Vagina (tissue), 2 donors: ENCODE results near the gene EDC4. TPM values are rescaled to one million over a fixed set of nuclear protein-coding genes. Genes with fewer than 3 reads are reported as not detected.

ENCODE experiments used
- DNase-seq, 2 donors: peaks; one replicate each; pipeline ENCODE4 v3.0.0-alpha.2; 2017; ENCODE audit errors: extremely low spot score in 2 of 2
- H3K27ac ChIP-seq: fragments of 200-600 bp; sonication (generic); one replicate; pipeline ENCODE4 v1.5.1; 2019
- H3K27me3 ChIP-seq: fragments of 200-600 bp; sonication (generic); one replicate; pipeline ENCODE4 v1.5.1; 2019
- H3K36me3 ChIP-seq, 2 donors: fragments of 200-600 bp; sonication (generic); one replicate each; pipeline ENCODE4 v1.5.1; 2017 to 2019
- H3K4me1 ChIP-seq: fragments of 200-600 bp; sonication (generic); one replicate; pipeline ENCODE4 v1.5.1; 2019
- H3K4me3 ChIP-seq, 2 donors: fragments of 200-600 bp; sonication (generic); 1 replicate in 1 of 2; 2 replicates in 1 of 2; pipeline ENCODE4 v1.5.1; 2016 to 2019
- H3K9me3 ChIP-seq: fragments of 200-600 bp; sonication (generic); one replicate; pipeline ENCODE4 v1.5.1; 2019
- POLR2A ChIP-seq, 2 donors: fragments of 450-650 bp; IDR thresholded peaks; one replicate each; pipeline ENCODE4 v1.6.1; 2017; ENCODE audit warnings: antibody characterized with exemption in 2 of 2, mild to moderate bottlenecking in 2 of 2, moderate library complexity in 2 of 2
- POLR2AphosphoS5 ChIP-seq, 2 donors: sonication (generic); formaldehyde crosslinking; IDR thresholded peaks; one replicate each; pipeline ENCODE4 v1.9.0; 2017; ENCODE audit warnings: antibody characterized with exemption in 2 of 2, mild to moderate bottlenecking in 2 of 2, low read depth in 1 of 2; ENCODE audit not compliant: insufficient read depth in 1 of 2
- intact Hi-C: fragments of 100-400 bp; cut with DNase I; formaldehyde crosslinking; loops from one replicate; pipeline ENCODE4 v1.15.1; 2023
- total RNA-seq: library from RNA; depleted of rRNA; stranded (reverse); fragments of >200 nt; gene quantifications from one replicate; pipeline ENCODE4 v1.2.3, GENCODE V29; 2016
- TF ChIP-seq, protein P1 (sequence below), 3 experiments: fragments of 450-650 bp in 2 of 3; fragments of 200-600 bp in 1 of 3; sonication (generic) in 1 of 3; IDR thresholded peaks; one replicate each; pipeline ENCODE4 v1.5.1; 2017 to 2019; ENCODE audit warnings: antibody characterized with exemption in 3 of 3, mild to moderate bottlenecking in 2 of 3, moderate library complexity in 2 of 3

The EDC4 gene
- total RNA-seq, 1 donor from 2014 or later = 71.9 TPM

GRCh38 chr16:67892375-67892774 lies 19.5 kb downstream of the EDC4 start:
- no peak overlapping the region for H3K27ac ChIP-seq
- intact Hi-C loops = loop anchor here (5.0 kb wide), 1 partner anchor 45 kb away; the partner anchor contains the start of gene PSMB10
- peaks cover 46% of the 10 kb centered on the region for H3K4me1 ChIP-seq
- no peaks in the 10 kb centered on the region for H3K36me3 ChIP-seq
- H3K9me3 ChIP-seq = no peaks in the 10 kb centered on the region
- peak overlapping the region; percentile 77 to 93 for H3K4me3 ChIP-seq
- no peaks in the 10 kb centered on the region for H3K27me3 ChIP-seq
- no peak for DNase-seq
- TF ChIP-seq, protein P1, sequence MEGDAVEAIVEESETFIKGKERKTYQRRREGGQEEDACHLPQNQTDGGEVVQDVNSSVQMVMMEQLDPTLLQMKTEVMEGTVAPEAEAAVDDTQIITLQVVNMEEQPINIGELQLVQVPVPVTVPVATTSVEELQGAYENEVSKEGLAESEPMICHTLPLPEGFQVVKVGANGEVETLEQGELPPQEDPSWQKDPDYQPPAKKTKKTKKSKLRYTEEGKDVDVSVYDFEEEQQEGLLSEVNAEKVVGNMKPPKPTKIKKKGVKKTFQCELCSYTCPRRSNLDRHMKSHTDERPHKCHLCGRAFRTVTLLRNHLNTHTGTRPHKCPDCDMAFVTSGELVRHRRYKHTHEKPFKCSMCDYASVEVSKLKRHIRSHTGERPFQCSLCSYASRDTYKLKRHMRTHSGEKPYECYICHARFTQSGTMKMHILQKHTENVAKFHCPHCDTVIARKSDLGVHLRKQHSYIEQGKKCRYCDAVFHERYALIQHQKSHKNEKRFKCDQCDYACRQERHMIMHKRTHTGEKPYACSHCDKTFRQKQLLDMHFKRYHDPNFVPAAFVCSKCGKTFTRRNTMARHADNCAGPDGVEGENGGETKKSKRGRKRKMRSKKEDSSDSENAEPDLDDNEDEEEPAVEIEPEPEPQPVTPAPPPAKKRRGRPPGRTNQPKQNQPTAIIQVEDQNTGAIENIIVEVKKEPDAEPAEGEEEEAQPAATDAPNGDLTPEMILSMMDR (IDR thresholded peaks at IDR 0.05) = no peak
- TF ChIP-seq POLR2AphosphoS5 (IDR thresholded peaks at IDR 0.05; ENCODE audit: insufficient read depth in 1 of 2, low read depth in 1 of 2) (no peak), POLR2A (IDR thresholded peaks at IDR 0.05) (no peak)

DNA sequence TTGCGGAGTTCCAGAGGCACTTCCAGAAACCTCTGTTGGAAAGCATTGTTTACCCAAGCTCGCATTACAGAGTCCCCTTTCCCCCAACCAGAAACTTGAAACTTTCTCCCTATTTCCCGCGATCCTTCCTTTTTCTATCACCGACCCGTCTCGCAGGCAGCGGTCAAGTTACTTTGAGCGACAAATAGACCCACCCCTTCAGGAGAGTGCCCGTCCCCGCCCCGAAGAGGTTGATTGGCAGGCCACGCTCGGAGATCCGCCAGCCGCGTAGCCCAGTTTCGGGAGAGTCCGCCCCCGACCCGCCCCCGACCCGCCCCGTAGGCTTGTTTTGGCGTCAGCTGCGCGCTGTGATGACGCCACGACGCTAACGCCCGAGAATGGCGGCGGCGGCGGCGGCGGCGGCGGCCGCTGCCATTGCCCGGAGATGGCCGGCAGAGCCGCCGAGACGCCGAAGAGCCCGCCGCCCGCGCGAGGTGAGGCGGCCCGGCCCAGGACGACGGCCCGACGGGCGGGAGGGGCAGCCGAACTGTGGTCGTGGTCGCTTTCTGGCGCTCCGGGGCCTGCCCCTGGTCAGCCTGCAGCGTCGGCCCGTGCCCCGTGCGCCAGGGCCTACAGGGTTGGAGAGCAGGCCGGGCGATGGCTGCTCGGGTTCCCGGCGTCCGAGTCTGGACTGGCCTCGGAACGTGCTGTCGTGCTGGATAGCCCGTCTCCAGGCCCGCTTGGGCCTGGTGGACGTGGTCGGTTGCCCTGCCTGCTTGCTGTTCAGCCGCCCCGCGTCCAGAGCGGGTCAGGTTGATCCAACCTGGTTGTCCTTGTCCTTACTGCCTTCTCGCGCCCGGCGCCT lies 20.3 kb downstream of the EDC4 start, which contains the start of gene PSKH1:
PSKH1 (plus strand) TSS at position 356 of the 844 bp plus-strand sequence. CDS start 15,496 bp downstream, outside the sequence.
- intact Hi-C loops = loop anchor here (5.0 kb wide), 1 partner anchor 44 kb away; the partner anchor contains the start of gene PSMB10
- Histone ChIP-seq H3K4me1 (peaks cover 53% of the 10 kb centered on the region), H3K27me3 (no peaks in the 10 kb centered on the region), H3K27ac (peak within 1 kb of the TSS; percentile 91), H3K4me3 (peak within 1 kb of the TSS; percentile 77 to 93), H3K9me3 (no peaks in the 10 kb centered on the region), H3K36me3 (no peaks in the 10 kb centered on the region)
- DNase-seq = peak in 1 of 2 donors; percentile 93
- TF ChIP-seq POLR2A (IDR thresholded peaks at IDR 0.05) (peak in 1 of 2 donors; percentile 81), POLR2AphosphoS5 (IDR thresholded peaks at IDR 0.05; ENCODE audit: insufficient read depth in 1 of 2, low read depth in 1 of 2) (peak; percentile 58 to 71)
- TF ChIP-seq, protein P1 (IDR thresholded peaks at IDR 0.05) = no peak

- peak overlapping the region; percentile 77 to 93 for H3K4me3 ChIP-seq
- no peak for DNase-seq
- no peaks in the 10 kb centered on the region for H3K9me3 ChIP-seq
- H3K27ac ChIP-seq = peak overlapping the region; percentile 91
- H3K36me3 ChIP-seq = no peaks in the 10 kb centered on the region
- peaks cover 55% of the 10 kb centered on the region for H3K4me1 ChIP-seq
- TF ChIP-seq POLR2A (IDR thresholded peaks at IDR 0.05) = no peak
- TF ChIP-seq POLR2AphosphoS5 (IDR thresholded peaks at IDR 0.05; ENCODE audit: insufficient read depth in 1 of 2, low read depth in 1 of 2) = no peak
- TF ChIP-seq, protein P1 (IDR thresholded peaks at IDR 0.05) = no peak
- no peaks in the 10 kb centered on the region for H3K27me3 ChIP-seq
- intact Hi-C loops = loop anchor here (5.0 kb wide), 1 partner anchor 43 kb away; the partner anchor contains the start of gene PSMB10
These were observed 21.0 kb downstream of the EDC4 start for GRCh38 chr16:67893743-67894399.

GRCh38 chr16:67897231-67897630 lies 24.4 kb downstream of the EDC4 start:
- Histone ChIP-seq H3K27ac (no peak overlapping the region), H3K36me3 (no peaks in the 10 kb centered on the region), H3K4me3 (no peak overlapping the region), H3K4me1 (peaks cover 54% of the 10 kb centered on the region), H3K9me3 (no peaks in the 10 kb centered on the region), H3K27me3 (no peaks in the 10 kb centered on the region)
- DNase-seq = no peak
- TF ChIP-seq POLR2AphosphoS5 (IDR thresholded peaks at IDR 0.05; ENCODE audit: insufficient read depth in 1 of 2, low read depth in 1 of 2) = no peak
- TF ChIP-seq POLR2A (IDR thresholded peaks at IDR 0.05) = no peak
- TF ChIP-seq, protein P1 (IDR thresholded peaks at IDR 0.05) = no peak
- intact Hi-C loops = no loop called here
